K562 (cell line): ENCODE measurements around the gene KLHL22. TPM values are rescaled to one million over a fixed set of nuclear protein-coding genes. Genes with fewer than 3 reads are reported as not detected.
A peak's percentile ranks its signal among the peaks of the same experiment; 100 is the strongest.

Experiments used
- CHD1 ChIP-seq: fragments of 200-600 bp; sonication (generic); IDR thresholded peaks from one replicate; pipeline ENCODE4 v1.6.1; 2012; ENCODE audit warnings: mild to moderate bottlenecking, moderate library complexity, low read length, inconsistent platforms
- EHMT2 ChIP-seq: fragments of 450-650 bp; IDR thresholded peaks from 2 replicates; pipeline ENCODE4 v1.6.1; 2018; ENCODE audit warnings: antibody characterized with exemption
- FIP1L1 ChIP-seq: fragments of 200-400 bp; formaldehyde crosslinking; IDR thresholded peaks from 2 replicates; pipeline ENCODE4 v1.6.1; 2018; ENCODE audit warnings: mild to moderate bottlenecking, low read depth, low read length; ENCODE audit not compliant: poor library complexity, severe bottlenecking
- FOS ChIP-seq: IDR thresholded peaks from 3 replicates; pipeline ENCODE4 v1.6.1; 2011; ENCODE audit not compliant: insufficient read length; ENCODE audit errors: extremely low read depth
- FOXK1 ChIP-seq: sonication (generic); formaldehyde crosslinking; IDR thresholded peaks from 2 replicates; pipeline ENCODE4 v1.8.0; 2022; ENCODE audit warnings: missing genetic modification reagents, mild to moderate bottlenecking, borderline replicate concordance
- MYBL2 ChIP-seq, 2 experiments: fragments of 450-650 bp in 1 of 2; sonication (generic) in 1 of 2; formaldehyde crosslinking in 1 of 2; IDR thresholded peaks; 2 replicates each; pipeline versions ENCODE4 v1.6.1 to v1.8.1; 2017 to 2022; ENCODE audit warnings: borderline replicate concordance in 1 of 2, inconsistent platforms in 1 of 2, low read depth in 1 of 2, mild to moderate bottlenecking in 1 of 2, missing genetic modification reagents in 1 of 2, moderate library complexity in 1 of 2
- PHB ChIP-seq: fragments of 250-450 bp; sonication (Bioruptor Pico); IDR thresholded peaks from 2 replicates; pipeline ENCODE4 v1.5.0; 2021
- PHF8 ChIP-seq: fragments of 200-600 bp; sonication (generic); IDR thresholded peaks from 2 replicates; pipeline ENCODE4 v1.6.1; 2012; ENCODE audit warnings: mixed run types, mild to moderate bottlenecking, inconsistent platforms, low read length, moderate library complexity, borderline replicate concordance
- PURB ChIP-seq: sonication (generic); formaldehyde crosslinking; IDR thresholded peaks from 2 replicates; pipeline ENCODE4 v1.9.0; 2021; ENCODE audit warnings: low read depth, mild to moderate bottlenecking, missing genetic modification reagents
- SNRNP70 ChIP-seq: fragments of 200-400 bp; formaldehyde crosslinking; optimal IDR thresholded peaks from 2 replicates; pipeline ENCODE3; 2017; ENCODE audit warnings: low read depth, low read length
- ZNF165 ChIP-seq: fragments of 250-450 bp; sonication (Bioruptor Pico); IDR thresholded peaks from 2 replicates; pipeline ENCODE4 v1.4.0; 2020; ENCODE audit warnings: borderline replicate concordance
- ZNF583 ChIP-seq: fragments of 250-450 bp; sonication (Bioruptor Pico); IDR thresholded peaks from 2 replicates; pipeline ENCODE4 v1.4.0; 2020
- polyA plus RNA-seq, 8 experiments: library from polyadenylated mRNA; depleted of rRNA in 4 of 8; stranded (reverse) in 5 of 8; unstranded in 3 of 8; fragments of >200 nt; fragmentation: Nextera tagmentation in 2 of 8; fragmentation: Illumina TruSeq in 1 of 8; extraction: Ambion mirVana in 2 of 8; extraction: Trizol in 1 of 8; gene quantifications; 2 replicates each; pipeline versions ENCODE4 v1.2.1 to v1.2.3, GENCODE V29; 2011 to 2014; ENCODE audit warnings: inconsistent platforms in 1 of 8, missing spikeins in 1 of 8
- total RNA-seq, 7 experiments: library from RNA; depleted of rRNA in 6 of 7; stranded (reverse); fragments of >200 nt in 6 of 7; fragmentation: Illumina TruSeq in 2 of 7; extraction: Trizol in 2 of 7; gene quantifications; 2 replicates each; pipeline versions ENCODE4 v1.2.1 to v1.2.3, GENCODE V29; 2011 to 2021; ENCODE audit warnings: low replicate concordance in 1 of 7
- TF ChIP-seq, protein P1 (sequence below): sonication (generic); formaldehyde crosslinking; IDR thresholded peaks from 2 replicates; pipeline ENCODE4 v1.8.1; 2023; ENCODE audit warnings: mild to moderate bottlenecking, missing genetic modification reagents
- TF ChIP-seq, protein P2 (sequence below): fragments of 450-650 bp; IDR thresholded peaks from 2 replicates; pipeline ENCODE4 v1.6.1; 2018; ENCODE audit warnings: mild to moderate bottlenecking, low read depth; ENCODE audit not compliant: partially characterized antibody

Gene KLHL22
- total and polyA plus RNA-seq, 9 of the 15 experiments (the other 6 are each of a cell fraction or from before 2014, with no cell fraction given): 1.3 to 25.6 (median 15.2) TPM

DNA sequence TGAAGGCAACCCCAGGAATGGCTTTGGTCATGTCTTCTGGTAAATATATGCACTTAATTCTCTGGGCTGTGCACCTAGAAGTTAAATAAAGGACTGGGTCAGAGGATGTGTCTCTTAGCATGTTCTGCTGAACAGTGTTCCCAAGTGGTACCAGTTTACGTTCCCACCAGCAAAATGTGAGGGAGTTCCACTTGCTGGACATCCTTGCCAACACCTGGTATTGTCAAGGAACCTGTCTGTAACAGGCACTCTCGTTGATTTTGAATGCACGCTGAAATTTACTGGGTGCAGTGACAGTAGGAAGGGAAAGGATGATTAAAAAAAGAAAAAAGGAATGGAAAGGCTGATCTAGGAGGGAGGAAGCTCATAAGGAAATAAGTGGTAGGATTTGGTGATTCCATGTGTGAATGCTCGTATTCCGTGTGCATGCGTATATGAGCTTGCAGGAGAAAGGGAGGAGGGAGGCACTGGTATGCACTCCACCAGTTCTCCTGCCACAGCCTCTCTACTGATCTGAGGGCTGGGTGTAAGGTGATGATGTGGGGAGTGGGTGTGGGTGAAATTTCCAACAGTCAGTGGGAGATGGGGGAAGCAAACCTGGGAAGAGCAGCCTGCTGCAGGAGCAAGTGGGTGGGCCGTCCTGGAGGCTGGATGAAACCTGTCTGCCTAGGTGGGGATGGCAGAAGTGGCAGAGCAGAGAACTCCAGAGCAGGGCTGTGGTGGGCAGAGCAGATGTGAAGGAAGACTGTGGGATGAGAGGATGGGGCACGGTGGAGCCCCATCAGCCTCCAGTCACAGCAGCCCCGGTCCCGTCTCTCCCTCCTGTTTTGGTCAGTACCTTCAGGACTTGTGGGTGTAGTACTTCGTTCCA lies 26.8 kb upstream of the KLHL22 start (continued):
- TF ChIP-seq, protein P1, sequence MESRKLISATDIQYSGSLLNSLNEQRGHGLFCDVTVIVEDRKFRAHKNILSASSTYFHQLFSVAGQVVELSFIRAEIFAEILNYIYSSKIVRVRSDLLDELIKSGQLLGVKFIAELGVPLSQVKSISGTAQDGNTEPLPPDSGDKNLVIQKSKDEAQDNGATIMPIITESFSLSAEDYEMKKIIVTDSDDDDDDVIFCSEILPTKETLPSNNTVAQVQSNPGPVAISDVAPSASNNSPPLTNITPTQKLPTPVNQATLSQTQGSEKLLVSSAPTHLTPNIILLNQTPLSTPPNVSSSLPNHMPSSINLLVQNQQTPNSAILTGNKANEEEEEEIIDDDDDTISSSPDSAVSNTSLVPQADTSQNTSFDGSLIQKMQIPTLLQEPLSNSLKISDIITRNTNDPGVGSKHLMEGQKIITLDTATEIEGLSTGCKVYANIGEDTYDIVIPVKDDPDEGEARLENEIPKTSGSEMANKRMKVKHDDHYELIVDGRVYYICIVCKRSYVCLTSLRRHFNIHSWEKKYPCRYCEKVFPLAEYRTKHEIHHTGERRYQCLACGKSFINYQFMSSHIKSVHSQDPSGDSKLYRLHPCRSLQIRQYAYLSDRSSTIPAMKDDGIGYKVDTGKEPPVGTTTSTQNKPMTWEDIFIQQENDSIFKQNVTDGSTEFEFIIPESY: 0 out of 2 replicates have a peak, but pooled peaks have one; percentile 31
- TF ChIP-seq EHMT2 (no peak), FOS (no peak), PHF8 (0 out of 2 replicates have a peak, but pooled peaks have one; percentile 13), PHB (CRISPR knock-in tag) (peak; percentile 51; the same call in 1 of the 2 replicates), CHD1 (peak; percentile 84), FIP1L1 (no peak), SNRNP70 (peak; percentile 41), PURB (no peak), MYBL2 (IDR thresholded peaks at IDR 0.05; ENCODE audit: low read depth) (no peak), MYBL2 (CRISPR knock-in tag; IDR thresholded peaks at IDR 0.05; ENCODE audit: borderline replicate concordance) (no peak), ZNF583 (0 out of 2 replicates have a peak, but pooled peaks have one; percentile 22), ZNF165 (peak; percentile 50; the same call in 1 of the 2 replicates), FOXK1 (peak; percentile 94)
- TF ChIP-seq, protein P2, sequence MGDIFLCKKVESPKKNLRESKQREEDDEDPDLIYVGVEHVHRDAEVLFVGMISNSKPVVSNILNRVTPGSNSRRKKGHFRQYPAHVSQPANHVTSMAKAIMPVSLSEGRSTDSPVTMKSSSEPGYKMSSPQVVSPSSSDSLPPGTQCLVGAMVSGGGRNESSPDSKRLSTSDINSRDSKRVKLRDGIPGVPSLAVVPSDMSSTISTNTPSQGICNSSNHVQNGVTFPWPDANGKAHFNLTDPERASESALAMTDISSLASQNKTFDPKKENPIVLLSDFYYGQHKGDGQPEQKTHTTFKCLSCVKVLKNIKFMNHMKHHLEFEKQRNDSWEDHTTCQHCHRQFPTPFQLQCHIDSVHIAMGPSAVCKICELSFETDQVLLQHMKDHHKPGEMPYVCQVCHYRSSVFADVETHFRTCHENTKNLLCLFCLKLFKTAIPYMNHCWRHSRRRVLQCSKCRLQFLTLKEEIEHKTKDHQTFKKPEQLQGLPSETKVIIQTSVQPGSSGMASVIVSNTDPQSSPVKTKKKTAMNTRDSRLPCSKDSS: no peak
